GM19324 (cell line): ENCODE measurements around the gene TMEM33.

Experiments
- ATAC-seq: cut with Tn5 transposase; IDR thresholded peaks from one replicate; pipeline ENCODE4 v1.9.1; 2021; ENCODE audit warnings: mild to moderate bottlenecking, moderate library complexity; ENCODE audit not compliant: unreplicated experiment, low FRiP score

The TMEM33 gene

DNA sequence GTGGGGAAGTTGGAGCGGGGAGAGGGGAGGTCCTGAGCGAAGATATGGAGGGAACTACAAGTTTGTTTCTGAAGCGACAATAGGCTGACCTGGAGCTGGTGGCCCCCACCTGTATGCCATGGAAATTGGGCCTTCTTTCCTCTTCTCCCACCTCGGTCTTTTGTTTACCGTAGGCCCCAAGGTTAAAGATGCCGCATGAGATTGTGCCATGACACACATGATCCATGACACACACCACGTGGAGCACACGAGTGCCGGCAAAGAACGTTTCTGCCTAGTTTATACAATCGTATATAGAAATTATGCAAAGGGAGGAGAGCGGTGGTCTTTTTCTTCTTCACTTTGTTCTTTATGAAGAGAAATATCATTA, 408 bp downstream of the TMEM33 start:
- no peak for ATAC-seq

DNA sequence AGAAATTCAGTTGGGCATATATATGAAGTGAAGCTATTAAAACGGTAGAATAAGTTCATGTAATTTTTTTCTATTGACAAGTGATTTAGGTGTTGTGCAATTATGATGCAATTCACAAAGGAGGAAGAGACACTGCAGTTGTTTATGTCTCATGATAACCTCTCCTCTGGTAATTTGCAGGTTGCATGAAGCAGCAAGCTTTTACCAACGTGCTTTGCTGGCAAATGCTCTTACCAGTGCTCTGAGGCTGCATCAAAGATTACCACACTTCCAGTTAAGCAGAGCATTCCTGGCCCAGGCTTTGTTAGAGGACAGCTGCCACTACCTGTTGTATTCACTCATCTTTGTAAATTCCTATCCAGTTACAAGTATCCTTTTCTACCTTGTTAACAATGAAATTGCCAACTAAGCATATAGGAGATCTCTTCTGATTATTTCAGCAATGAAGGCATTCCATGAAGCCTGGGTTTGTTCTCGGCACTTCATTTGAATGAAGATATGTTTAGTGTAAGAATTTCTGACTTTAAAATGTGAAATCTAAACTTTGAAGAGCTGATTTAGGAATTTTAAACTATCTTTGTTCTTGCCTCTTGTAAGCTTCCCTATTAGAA, 3.9 kb downstream of the TMEM33 start:
- no peak for ATAC-seq

DNA sequence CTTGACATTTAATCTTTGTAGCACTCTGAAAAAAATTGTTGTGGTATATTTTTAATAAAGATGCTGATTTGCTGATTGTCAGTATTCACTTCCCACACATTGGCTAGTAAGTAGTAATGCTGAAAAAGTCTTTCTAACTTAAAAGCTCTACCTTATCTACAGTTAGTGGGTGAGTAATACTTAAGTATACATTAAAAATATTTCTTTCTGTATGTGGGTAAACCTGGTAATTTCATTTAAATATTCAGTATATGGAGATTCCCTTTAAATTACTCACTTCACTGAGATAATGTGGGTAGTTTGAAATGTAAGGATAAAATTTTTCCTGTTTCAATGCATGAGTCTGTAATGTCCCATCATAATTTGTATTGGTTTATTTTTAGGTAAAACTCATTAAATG, 5.6 kb downstream of the TMEM33 start:
- ATAC-seq, result no peak

DNA sequence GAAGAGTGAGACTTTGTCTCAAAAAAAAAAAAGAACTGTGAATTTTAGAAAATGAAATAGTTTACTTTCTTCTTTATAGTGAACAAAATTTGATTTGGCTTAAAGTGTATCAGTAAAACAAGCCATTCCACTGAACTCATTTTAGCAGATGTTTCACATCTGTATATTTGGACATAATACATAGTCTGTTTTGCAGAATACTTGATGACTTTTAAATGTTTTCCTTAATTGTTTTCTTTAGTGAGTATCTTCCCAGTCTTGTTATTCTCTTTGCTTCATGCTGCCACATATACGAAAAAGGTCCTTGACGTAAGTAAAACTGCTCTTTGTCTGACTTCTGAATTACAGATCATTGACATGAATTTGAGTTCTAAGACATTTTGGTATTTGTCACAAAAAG, 8.3 kb downstream of the TMEM33 start:
- no peak for ATAC-seq

DNA sequence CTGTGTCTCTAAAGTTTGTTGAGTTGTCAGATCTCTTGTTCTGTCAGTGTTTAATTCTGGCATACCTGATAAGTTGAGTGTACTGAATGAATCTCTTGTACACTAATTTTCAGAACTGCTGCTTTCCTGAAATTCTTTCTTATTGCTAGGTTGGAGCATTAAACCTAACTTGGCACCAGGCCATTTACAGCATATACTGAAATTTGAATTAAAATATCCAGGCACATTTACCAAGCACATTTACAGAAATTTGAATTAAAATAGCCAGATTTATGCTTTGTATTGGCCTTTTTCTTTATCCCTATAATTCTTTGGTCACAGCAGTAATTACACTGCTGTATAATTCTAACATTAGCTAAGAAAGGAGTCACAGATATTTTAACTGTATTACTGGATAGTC, 8.9 kb downstream of the TMEM33 start:
- ATAC-seq, result no peak

DNA sequence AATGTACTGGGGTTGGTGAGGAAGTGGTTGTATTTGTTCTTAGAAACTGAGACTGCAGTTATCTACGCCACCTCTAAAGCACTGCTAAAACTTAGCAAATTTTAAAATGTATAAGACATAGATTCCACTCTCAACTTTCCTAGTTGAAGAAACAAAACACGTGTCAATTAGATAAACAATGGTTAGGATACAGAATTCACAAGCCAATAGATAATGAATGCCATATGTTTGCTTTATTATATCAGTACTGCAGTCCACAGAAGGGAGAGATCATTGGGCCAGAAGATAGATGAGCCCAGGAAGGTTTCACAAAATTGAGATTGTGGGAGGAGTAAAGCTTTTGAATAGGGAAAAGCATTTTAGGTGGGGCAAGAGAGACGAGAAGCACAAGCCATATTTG, 14.3 kb downstream of the TMEM33 start:
- ATAC-seq, result no peak

DNA sequence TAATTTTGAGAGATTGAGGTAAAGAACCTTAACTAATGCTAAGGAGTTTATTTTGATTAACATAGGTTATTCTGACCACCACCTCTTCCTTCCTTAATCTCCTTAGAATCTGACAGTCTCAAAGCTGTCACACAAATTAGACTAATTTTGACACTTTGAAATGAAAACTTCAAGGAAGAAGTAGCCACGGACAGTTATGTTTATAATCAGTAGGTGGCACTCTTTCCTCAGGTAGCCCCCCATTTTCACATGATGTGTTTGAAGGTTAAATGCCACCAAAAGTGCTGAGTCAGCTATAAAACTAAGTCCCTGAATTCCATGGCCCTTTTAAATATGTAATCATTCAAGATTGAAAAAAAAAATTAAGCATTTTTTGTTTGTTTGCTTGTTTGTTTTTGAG, 22.4 kb downstream of the TMEM33 start:
- no peak for ATAC-seq

DNA sequence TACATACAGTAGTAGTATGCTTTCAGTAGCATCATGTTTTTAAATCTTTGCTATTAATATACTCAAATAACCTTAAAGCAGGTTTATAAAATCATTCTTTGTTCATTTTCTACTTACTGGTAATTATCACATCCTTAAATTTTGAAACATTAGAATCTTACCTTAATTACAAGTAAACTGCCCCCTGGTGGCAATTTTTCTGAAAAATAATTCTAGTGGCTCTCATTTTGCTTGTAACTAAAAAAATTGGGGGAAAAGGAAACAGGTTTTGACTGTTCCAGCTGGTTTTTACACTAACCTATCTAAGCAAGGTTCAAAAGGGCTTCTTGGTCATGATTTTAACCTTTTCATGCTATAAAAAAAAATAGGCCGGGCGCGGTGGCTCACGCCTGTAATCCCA, 27.9 kb downstream of the TMEM33 start:
- ATAC-seq, result no peak

DNA sequence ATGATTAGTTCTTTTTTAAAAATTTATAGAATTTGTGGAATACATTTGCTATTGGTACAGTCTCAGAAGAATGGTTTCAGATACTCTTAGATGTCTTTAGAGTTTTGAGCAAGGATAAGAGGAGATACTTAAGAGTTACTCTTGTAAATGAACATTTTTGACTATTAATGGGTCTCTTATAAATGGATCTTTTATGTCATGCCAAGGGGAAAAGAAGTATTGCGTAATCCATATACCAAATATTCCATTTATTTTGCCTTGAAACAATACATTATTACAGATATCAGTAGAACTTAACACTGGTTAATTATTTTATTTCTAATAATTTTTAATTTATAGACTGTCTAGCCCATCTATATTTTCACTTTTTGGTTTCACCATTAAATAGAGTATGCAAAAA, 29.2 kb downstream of the TMEM33 start:
- ATAC-seq, result no peak

DNA sequence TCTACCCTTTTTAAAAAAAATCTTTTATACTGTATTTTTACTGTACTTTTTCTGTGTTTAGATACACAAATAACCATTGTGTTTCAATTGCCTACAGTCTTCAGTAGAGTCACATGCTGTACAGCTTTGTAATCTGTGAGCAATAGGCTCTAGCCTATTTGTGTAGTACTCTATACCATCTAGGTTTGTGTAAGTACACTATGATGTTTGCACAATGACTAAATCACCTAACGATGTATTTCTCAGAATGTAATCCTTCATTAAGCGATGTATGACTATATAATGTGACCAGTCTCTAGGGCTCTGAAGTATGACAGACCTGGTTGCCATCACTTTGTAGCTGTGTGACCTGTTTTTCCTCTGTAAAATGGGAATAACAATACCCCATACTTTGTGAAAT, 32.2 kb downstream of the TMEM33 start:
- no peak for ATAC-seq

DNA sequence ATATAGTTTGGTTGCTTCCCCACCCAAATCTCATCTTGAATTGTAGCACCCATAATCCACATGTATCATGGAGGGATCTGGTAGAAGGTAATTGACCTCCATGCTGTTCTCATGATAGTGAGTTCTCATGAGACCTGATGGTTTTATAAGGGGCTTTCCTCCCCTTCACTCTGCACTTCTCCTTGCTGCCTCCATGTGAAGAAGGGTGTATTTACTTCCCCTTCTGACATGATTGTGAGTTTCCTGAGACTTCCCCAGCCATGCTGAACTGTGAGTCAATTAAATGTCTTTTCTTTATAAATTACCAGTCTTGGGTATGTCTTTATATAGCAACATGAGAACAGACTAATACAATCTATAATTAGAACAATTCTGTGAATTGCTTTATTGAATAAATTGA, 34.4 kb downstream of the TMEM33 start:
- ATAC-seq, result no peak

DNA sequence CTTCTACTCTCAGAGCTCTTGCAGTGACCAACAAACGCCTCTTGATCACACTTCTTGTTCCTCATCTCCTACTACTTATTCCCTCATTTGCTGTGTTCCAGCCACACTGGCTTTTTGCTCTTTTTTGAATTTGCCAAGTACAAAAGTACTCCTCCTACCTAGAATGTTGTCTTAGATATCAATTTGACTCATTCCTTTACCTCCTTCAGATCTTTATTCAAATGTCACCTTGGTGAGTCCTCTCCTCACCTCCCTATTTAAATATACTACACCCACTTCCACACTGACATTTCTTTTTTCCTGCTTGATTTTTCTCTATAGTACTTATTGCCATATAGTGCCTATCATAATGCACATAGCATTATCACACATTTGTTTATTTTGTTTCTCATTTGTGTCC, 40.1 kb downstream of the TMEM33 start:
- ATAC-seq, result no peak

DNA sequence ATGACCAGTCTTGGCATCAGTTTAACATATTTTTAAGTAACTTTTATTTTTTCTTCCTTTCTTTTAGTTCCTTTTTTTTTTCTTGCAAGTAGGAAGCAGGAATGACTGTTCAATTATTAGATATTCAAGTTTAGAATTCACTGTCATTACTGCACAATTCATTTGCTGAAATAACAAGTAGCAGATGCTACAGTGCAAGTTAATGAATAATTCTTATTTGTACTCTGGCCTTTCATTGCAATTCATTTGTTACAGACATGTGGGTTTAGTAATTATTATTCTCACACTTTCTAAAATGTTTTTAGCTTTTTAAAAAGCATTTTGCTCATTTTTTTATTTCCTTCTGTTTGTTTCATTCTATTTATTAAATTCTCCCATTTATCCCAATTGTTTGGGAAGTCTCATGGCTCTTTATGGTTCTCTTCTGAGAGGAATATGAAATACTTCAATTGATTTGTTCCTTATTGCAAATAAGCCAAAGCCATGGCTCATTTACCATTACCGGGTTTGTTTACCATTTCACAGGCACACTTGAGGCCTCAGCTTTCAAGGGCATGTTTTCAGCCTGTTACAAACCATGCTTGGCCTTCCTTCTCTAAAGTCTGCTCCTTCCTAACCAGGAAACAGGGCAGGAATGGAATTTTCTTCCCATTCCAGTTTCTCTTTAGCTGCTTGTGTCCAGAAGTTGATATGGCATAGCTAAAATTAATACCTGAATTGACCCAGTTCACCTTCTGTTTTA, 41.7 kb downstream of the TMEM33 start:
- ATAC-seq, result no peak

DNA sequence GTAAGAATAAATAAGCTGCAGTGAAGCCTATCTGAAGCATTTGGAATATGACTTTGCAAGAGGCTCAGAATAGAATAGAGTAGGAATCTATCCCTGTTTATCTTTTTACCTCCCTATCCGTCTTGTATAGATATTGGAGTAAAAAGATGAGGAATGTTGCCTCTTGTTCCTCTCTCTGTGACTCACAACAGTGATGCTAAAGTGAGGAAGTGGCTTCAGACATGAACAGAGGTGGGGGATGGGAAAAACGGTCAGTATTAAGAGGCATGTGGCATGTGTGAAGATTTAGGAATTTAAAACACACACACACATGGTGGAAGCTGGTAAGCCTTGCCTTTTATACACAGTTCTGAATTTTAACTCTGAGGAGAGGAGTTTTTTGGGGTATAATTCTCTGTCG, 42.5 kb downstream of the TMEM33 start:
- ATAC-seq, result no peak

DNA sequence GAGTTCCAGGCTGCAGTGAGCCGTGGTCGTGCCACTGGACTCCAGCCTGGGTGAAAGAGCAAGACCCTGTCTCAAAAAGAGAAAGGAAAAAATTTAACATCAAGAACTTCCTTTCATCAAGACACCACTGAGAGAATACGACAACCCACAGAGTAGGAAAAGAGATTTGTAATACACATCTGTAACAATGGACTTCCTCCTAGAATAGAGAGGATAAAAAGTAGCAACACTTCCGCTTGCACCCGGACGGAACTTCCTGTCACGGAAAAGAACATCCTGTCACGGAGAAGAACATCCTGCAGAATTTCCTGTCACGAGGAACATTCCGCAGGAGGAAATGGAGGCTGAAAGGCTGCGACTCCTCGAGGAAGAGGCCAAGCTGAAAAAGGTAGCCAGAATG, 46.2 kb downstream of the TMEM33 start, which contains the start of gene DCAF4L1:
TSS of gene DCAF4L1 (plus strand) at position 301 of the 400 bp plus-strand sequence. CDS start at position 338, 37 bp downstream.
- no peak for ATAC-seq

DNA sequence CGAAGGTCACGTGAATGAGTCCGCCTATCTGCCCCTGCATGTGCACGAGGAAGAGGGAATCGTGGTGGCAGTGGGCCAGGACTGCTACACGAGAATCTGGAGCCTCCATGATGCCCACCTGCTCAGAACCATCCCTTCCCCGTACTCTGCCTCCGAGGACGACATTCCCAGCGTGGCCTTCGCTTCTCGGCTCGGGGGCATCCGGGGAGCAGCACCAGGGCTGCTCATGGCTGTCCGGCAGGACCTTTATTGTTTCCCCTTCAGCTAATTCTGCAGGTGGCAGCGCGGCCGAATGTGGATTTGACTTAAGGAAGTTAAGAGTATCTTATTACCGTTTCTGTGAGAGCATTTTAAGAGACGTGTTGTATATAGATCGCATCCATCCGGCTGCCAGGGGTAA, 47.5 kb downstream of the TMEM33 start:
- no peak for ATAC-seq

DNA sequence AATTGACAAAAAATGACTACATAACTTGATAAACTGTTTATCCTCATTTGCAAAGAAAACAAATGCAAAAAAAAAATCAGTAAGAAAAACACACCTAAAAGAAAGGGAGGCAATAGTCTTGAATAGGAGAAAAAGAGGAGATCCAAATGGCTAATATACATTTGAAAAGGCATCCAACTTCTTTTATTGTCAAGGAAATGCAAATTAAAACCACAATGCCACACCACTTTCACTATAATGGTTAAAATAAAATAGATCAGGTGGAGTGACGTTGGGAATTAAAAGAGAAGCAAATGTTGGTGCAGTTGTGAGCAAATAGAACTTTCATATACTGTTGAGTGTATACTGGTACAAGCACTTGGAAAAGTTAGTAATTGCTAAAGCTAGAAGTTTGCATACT, 49.9 kb downstream of the TMEM33 start:
- no peak for ATAC-seq

DNA sequence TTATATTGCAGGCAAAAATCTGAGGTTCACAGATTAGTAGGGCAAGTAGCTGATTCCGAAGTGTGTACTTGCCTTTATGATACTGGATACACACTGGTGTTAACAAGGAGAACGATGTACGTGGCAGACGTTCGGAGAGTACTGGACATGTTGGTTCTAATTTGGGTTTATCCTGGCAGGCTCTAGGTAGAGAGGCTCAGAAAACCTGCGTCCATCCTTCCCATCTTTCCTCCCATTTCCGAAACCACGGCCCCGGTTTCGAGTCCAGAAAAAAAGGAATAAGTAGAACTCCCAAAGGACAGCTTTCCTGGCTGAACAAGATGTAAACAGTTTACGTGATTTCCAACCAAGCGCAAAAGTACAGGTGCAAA, 54.8 kb downstream of the TMEM33 start:
- ATAC-seq, result peak; percentile 8

DNA sequence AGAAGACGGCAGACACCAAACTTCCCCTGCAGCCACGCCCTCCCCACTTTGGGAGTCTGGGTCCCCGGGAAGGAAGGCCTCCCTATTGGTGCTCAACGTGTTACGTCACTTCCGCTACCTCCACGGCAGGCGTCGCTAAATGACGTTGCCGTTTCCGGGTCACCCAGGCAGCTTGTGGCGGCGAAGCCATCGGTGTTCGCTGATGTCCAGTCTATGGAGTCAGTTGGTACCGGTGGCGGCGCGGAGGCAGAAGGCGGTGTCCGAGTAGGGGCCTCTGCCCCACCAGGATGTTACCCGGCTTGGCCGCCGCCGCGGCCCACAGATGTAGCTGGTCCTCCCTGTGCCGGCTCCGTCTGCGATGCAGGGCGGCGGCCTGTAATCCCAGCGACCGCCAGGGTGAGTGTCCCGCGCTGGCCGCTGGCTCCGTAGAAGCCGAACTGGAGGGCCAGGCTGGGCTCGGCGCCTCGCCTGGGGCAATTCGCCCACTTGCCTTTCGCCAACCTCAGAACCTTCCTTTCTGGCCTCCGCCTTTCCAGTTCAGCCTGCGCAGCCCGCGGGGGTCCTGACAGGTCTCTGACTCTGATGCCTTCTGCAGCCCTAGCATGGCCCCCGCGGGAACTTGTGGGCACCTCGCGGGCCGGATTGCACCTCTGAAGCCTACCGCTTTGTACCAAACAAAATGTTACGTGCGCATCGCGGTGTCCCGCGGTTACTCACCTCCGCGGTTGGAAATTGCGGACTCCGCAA, 55.3 kb downstream of the TMEM33 start, which contains the start of gene SLC30A9:
TSS of gene SLC30A9 (plus strand) at position 166 of the 747 bp plus-strand sequence. CDS start at position 288, 122 bp downstream.
- ATAC-seq, result peak; percentile 99

DNA sequence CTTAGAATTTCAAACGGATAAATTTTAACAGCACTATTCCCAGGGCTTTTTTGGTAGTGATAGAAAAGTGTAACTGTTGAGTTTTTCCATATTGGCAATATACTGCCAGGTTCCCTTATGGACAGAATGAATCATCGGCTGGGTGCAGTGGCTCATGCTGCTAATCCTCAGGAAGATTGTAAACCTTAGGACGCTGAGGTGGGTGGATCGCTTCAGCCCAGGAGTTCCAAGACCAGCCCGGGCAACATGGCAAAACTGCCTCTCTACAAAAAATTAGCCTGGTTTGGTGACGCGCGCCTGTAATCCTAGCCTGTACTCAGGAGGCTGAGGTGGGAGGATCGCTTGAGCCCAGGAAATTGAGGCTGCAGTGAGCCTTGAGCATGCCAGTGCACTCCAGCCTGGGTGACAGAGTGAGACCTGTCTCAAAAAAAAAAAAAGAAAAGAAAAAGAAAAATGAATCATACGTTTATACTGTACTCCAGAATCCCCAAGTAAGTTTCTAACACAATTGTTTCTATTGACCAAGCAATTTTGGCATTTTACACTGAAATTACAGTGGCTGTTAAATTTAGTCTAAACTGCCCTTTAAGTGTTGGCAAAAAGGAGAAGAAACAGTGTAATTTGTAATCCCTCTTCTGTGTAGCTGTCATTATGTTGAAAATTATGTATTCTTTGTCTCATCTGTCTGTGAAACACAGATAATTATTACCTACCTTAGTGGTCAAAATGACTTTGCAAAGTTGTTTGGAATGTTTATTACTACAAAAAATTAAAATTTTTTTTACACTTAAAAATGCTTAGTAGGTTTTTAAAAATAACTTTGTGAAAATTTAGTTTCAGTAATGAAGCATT, 56.9 kb downstream of the TMEM33 start:
- no peak for ATAC-seq
